Activated T-cell treated with anti-CD3 and anti-CD28 coated beads, Interleukin-2, amount 50 U/mL, for 24 hours (primary cell): ENCODE measurements around the gene PYURF.
A peak's percentile ranks its signal among the peaks of the same experiment; 100 is the strongest.

Experiments
- DNase-seq: peaks from one replicate; pipeline ENCODE4 v3.0.0-alpha.2; 2020
- H3K27ac Mint-ChIP-seq: 2 replicates; pipeline ENCODE4 v1.8.0; 2020; ENCODE audit warnings: mild to moderate bottlenecking, mixed read lengths
- H3K27me3 Mint-ChIP-seq: 2 replicates; pipeline ENCODE4 v1.8.0; 2020; ENCODE audit warnings: mixed read lengths
- H3K36me3 Mint-ChIP-seq: 2 replicates; pipeline ENCODE4 v1.8.0; 2020; ENCODE audit warnings: low read depth, mixed read lengths
- H3K4me1 Mint-ChIP-seq: 2 replicates; pipeline ENCODE4 v1.8.0; 2020; ENCODE audit warnings: low read depth, mixed read lengths
- H3K4me3 Mint-ChIP-seq: 2 replicates; pipeline ENCODE4 v1.8.0; 2020; ENCODE audit warnings: mild to moderate bottlenecking, moderate library complexity, mixed read lengths
- H3K9me3 Mint-ChIP-seq: 2 replicates; pipeline ENCODE4 v1.8.0; 2020; ENCODE audit warnings: mixed read lengths

The PYURF gene

DNA sequence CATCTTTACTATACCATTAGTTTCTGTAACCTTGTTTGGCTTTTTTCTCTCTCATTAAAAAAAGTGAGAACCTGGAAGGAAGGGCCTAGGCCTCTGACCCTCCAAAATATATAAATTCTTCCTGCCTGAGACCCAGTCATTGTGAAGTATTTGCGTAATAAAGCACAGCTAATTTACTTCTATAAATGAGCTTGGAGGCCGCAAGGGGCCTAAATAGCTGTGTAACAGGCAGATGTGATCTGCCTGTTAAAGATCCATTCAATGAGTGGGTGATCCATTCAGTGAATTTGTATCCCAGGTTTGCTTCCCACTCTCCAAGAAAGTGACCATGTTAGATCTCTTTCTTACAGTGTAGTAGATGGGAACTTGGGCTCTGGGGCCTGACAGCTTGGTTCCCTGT is 595 bp upstream of the PYURF start:
- no peak for DNase-seq
- Mint-ChIP-seq H3K27ac (peak overlapping the region; percentile 88), H3K9me3 (no peaks in the 10 kb centered on the region), H3K27me3 (no peaks in the 10 kb centered on the region), H3K36me3 (peaks cover 36% of the 10 kb centered on the region), H3K4me3 (peak overlapping the region; percentile 93), H3K4me1 (peaks cover 52% of the 10 kb centered on the region)

DNA sequence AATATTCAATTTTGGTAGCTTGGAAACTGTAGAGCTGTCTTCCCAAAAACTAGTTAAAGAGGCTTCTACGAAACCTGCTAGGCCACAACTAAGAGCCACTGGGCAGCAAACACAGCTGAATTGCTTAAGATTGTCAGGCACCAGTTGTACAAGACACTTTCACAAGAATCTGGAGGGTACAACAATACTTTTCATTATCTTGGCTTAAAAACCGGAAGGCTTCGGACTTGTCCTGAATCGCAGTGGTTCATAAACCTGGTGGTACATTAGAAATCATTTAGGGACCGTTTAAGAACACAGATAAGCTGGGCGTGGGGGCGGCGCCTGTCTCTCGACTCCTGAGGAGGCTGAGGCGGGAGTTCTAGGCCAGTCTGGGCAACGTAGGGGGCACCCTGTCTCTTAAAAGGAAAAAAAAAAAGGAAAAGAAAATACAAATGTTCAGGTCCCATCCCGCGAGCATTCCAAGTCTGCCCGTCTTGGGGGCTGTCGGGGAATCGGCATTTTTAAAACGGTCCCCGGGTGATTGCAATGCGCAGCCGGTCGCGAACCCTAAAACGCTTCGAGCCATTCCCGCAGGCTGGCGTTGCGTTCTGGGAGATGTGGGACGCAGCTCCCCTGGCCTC is 763 bp downstream of the PYURF start:
- Mint-ChIP-seq H3K4me1 (peaks cover 51% of the 10 kb centered on the region), H3K9me3 (no peaks in the 10 kb centered on the region), H3K27me3 (no peaks in the 10 kb centered on the region), H3K27ac (peak overlapping the region; percentile 93), H3K4me3 (peak overlapping the region; percentile 93), H3K36me3 (peaks cover 37% of the 10 kb centered on the region)
- peak; percentile 62 for DNase-seq

DNA sequence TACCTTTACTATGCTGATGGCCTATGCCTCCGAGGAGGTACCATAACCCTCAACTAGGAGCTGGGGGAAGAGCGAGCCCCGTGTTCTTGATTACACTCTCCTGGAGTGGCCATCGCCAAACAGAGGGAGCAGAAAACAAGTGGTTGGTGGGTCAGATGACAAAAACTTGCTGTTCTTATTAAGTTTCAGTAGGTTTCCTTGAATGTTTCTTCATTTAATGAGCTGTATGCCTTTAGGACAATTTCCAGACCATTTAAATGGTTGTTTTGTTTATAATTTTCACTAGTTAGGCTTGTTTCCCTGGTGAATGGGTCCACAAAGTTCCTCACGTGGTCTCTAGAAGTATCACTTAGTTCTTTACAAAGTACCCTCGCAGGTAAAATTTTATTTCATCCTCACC is 4.7 kb downstream of the PYURF start:
- Mint-ChIP-seq H3K4me1 (peaks cover 21% of the 10 kb centered on the region), H3K36me3 (peaks cover 37% of the 10 kb centered on the region), H3K27ac (peak overlapping the region; percentile 44)

DNA sequence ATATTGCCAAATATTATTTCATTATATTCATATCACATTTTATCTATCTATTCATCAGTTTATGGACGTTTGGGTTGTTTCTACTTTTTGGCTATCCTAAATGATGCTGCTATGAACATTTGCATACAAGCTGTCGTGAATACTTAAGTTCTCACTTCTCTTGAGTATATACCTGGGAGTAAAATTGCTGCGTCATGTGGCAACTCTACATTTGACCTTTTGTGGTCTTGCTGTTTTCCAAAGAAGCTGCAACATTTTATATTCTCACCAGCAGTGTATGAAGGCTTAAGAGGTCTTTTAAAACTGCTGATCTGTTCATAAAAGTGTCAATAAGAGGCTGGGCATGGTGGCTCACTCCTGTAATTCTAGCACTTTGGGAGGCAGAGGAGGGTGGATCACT is 5.8 kb downstream of the PYURF start:
- no peak for DNase-seq
- H3K27me3 Mint-ChIP-seq: no peaks in the 10 kb centered on the region
- peaks cover 32% of the 10 kb centered on the region for H3K36me3 Mint-ChIP-seq
- H3K4me3 Mint-ChIP-seq: no peak overlapping the region
- H3K4me1 Mint-ChIP-seq: peaks cover 20% of the 10 kb centered on the region
- no peak overlapping the region for H3K27ac Mint-ChIP-seq
- no peaks in the 10 kb centered on the region for H3K9me3 Mint-ChIP-seq

More for the DNA sequence above, 4.7 kb downstream of the PYURF start:
- Mint-ChIP-seq H3K27me3 (no peaks in the 10 kb centered on the region), H3K9me3 (no peaks in the 10 kb centered on the region), H3K4me3 (no peak overlapping the region)
- no peak for DNase-seq

DNA sequence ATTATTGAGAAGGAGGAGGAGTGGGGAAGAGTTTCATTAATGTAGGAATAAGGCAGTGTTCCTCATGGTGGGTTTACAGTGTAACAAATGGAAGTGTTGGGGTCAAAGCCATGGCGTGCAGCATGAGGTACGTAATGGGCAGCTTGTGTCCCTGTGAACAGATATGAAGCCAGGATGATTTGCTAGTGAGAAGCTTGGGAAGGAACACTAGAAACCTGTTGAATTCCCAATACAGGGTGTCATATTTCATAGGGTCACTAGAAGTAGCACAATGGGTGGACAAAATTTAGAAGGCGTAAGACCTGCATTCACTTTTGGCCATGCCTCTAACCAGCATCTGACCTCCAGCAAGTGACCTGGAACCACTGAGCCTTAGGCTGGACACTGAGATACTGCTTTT is 6.8 kb downstream of the PYURF start:
- peaks cover 9% of the 10 kb centered on the region for H3K4me1 Mint-ChIP-seq
- no peak overlapping the region for H3K4me3 Mint-ChIP-seq

DNA sequence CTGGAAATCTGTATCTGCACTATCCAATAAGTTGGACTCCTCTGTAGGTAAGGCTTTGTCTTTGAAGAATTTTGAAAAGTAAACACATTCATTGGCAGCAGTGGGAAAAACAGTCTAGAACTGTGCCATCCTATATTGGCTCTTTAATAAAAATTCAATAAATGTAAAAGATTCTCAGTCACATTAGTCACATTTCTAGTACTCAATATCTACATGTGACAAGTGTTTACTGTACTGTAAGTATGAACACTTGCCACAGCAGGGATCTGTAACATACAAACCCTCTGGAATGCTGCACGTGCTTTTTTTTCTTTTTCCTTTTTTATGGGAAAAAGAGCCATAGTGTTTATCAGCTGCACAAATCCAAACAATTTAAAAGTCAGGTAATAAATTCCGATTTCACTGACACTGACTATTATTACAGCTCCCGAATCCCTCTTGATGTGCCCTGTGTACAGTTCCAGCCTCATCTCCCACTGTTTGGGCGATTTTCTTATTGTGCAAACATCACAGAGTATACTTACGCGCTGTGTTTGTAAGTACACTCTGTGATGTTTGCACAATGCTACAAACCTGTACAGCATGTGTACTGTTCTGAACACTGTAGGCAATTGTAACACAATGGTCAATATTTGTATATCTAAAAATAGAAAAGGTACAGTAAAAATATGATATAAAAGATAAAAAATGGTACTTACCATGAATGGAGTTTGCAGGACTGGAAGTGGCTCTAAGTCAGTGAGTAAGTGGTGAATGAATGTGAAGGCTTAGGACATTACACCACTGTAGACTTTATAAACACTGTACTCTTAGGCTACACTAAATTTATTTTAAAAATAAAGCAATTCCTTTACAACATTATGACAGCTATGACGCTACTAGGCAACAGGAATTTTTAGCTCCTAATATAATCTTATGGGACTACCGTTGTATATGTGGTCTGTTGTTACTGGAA is 8.7 kb downstream of the PYURF start:
- H3K9me3 Mint-ChIP-seq: no peaks in the 10 kb centered on the region
- no peak for DNase-seq
- H3K27ac Mint-ChIP-seq: no peak overlapping the region
- H3K27me3 Mint-ChIP-seq: no peaks in the 10 kb centered on the region
- no peaks in the 10 kb centered on the region for H3K4me1 Mint-ChIP-seq
- peaks cover 2% of the 10 kb centered on the region for H3K36me3 Mint-ChIP-seq
- H3K4me3 Mint-ChIP-seq: no peak overlapping the region

More for the DNA sequence above, 6.8 kb downstream of the PYURF start:
- Mint-ChIP-seq H3K27me3 (no peaks in the 10 kb centered on the region), H3K36me3 (peaks cover 21% of the 10 kb centered on the region), H3K27ac (no peak overlapping the region), H3K9me3 (no peaks in the 10 kb centered on the region)
- no peak for DNase-seq

DNA sequence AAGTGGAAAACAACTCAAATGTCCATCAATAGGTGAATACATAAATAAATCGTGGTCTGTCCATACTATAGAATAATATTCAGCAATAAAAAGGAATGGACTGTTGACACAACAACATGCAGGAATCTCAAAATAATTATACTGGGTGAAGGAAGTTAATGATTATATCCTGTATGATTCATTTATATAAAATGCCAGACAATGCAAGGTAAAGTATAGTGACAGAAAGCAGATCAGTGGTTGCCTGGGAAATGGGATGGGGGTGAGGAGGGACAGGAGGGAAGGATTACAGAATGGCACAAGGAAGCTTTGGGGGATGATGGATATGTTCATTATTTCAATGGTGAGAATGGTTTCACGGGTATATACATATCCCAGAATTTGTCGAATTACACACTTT is 12.3 kb downstream of the PYURF start:
- no peaks in the 10 kb centered on the region for H3K4me1 Mint-ChIP-seq
- no peak overlapping the region for H3K4me3 Mint-ChIP-seq
- no peaks in the 10 kb centered on the region for H3K27me3 Mint-ChIP-seq
- H3K27ac Mint-ChIP-seq: no peak overlapping the region
- no peak for DNase-seq
- H3K9me3 Mint-ChIP-seq: no peaks in the 10 kb centered on the region
- H3K36me3 Mint-ChIP-seq: peaks cover 2% of the 10 kb centered on the region

DNA sequence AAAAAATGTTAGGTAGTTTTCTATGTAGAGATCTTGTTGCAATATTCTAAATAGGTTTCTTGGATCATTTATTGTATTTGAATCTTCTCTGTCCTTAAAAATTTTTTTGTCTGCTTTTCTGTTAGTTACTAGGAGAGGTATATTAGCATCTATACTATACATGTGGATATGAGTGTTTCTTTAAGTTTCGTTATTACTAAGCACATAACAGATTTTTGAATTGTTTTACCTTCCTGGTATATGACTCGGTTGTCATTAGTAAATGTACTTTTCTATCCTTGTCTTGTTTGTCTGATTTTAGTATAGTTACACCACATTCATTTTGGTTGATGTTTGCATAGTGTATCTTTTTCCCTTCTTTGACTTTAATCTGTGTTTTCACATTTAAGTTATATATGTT is 20.2 kb downstream of the PYURF start:
- H3K27ac Mint-ChIP-seq: no peak overlapping the region
- H3K4me1 Mint-ChIP-seq: peaks cover 4% of the 10 kb centered on the region
- DNase-seq: no peak
- peaks cover 37% of the 10 kb centered on the region for H3K36me3 Mint-ChIP-seq
- no peaks in the 10 kb centered on the region for H3K27me3 Mint-ChIP-seq
- no peak overlapping the region for H3K4me3 Mint-ChIP-seq
- no peaks in the 10 kb centered on the region for H3K9me3 Mint-ChIP-seq

DNA sequence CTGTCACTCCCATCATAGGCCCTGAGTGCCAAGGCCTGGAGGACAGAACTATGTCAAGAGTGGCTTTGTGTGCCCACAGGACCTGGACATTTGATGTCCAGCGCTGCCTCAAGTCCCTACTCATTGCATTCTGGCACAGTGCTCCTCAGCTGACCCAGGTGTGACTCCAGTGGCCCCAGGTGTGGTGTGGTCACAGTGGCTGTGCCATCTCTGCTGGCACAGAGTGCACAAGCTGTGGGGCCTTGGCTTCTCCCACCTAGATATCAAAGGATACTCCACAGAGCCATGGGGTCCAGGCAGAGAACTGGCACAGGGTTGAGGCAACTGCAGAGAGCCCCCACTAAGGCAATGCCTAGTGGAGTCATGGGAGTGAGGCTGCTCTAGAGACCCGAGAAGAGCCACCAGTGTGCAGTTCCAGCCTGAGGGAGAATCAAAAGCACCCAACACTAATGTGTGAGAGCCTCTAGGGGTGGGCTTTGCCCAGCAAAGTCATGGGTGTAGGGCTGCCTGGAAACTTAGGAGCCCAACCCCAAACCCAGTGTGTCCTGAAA is 25.6 kb downstream of the PYURF start:
- no peak for DNase-seq
- no peaks in the 10 kb centered on the region for H3K4me1 Mint-ChIP-seq

DNA sequence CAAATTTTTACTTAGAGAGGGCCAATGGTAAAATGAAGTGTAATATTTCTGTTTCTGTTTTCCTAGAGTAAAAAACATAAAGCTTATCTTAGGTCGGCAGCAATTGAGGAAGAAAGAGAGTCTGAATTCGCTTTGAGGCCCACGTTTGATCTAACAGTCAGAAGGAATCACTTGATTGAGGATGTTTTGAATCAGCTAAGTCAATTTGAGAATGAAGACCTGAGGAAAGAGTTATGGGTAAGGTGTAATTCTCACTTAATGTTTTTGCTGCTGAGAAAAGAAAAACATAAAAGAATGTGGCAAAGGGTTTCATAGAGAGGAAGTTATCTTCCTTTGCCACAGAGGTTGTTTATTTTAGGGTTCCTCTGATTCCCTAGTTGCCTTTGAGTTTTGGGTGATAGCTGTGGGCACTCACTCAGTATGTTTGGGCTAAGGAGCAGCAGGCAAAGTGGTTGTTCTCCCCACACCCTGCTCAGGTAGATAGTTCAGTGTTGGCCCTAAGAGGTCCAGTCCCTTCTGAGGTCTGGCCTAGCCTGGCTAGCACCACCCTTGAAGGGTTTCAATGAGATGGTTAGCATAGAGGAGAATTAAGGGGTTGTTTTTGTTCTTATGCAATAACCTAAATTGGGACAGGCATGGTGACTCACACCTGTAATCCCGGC is 34.3 kb downstream of the PYURF start:
- no peaks in the 10 kb centered on the region for H3K9me3 Mint-ChIP-seq
- H3K27ac Mint-ChIP-seq: peak overlapping the region; percentile 26
- H3K27me3 Mint-ChIP-seq: no peaks in the 10 kb centered on the region
- no peak overlapping the region for H3K4me3 Mint-ChIP-seq
- no peak for DNase-seq
- H3K4me1 Mint-ChIP-seq: peaks cover 12% of the 10 kb centered on the region
- H3K36me3 Mint-ChIP-seq: peaks cover 52% of the 10 kb centered on the region

More for the DNA sequence above, 25.6 kb downstream of the PYURF start:
- Mint-ChIP-seq H3K4me3 (no peak overlapping the region), H3K27ac (no peak overlapping the region), H3K36me3 (peaks cover 39% of the 10 kb centered on the region), H3K27me3 (no peaks in the 10 kb centered on the region), H3K9me3 (no peaks in the 10 kb centered on the region)

DNA sequence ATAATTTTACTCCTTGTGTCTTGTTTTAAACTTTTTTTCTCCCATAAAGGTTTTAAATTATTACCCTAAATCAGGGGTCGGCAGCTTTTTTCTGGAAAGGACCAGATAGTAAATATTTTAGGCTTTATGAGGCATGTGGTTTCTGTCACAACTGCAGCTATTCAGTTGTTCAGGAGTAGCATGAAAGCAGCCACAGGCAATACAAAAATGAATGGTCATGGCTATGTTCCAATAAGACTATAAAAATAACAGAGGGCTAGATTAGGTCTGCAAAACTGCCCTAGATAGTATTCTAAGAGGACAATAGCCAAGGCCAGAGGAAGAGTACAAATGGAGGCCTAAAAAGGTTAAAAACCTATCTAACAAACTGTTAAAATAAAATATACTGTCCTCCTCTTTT is 42.0 kb downstream of the PYURF start:
- Mint-ChIP-seq H3K36me3 (peaks cover 46% of the 10 kb centered on the region), H3K27me3 (no peaks in the 10 kb centered on the region)

DNA sequence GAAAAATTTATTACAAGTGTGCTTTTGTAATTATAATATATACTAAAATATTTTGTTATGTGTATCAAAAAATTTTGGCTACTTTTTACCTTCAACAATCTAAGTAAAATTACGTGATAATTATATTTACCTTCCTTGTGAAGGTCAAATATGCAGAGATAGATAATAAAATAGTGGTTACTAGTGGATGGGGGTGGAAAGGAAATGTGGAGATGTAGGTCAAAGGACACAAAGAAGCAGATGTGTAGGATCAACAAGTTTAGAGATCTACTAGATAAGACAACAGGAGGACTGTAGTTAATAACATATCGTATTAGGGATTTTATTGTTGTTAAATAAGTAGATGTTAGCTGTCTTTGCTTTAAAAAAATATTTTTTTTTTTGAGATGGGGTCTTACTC is 45.3 kb downstream of the PYURF start:
- Mint-ChIP-seq H3K4me1 (no peaks in the 10 kb centered on the region), H3K27me3 (no peaks in the 10 kb centered on the region), H3K9me3 (no peaks in the 10 kb centered on the region), H3K4me3 (no peak overlapping the region), H3K36me3 (peaks cover 46% of the 10 kb centered on the region), H3K27ac (no peak overlapping the region)
- no peak for DNase-seq

More for the DNA sequence above, 42.0 kb downstream of the PYURF start:
- Mint-ChIP-seq H3K4me1 (no peaks in the 10 kb centered on the region), H3K9me3 (no peaks in the 10 kb centered on the region), H3K27ac (no peak overlapping the region), H3K4me3 (no peak overlapping the region)
- DNase-seq: no peak

DNA sequence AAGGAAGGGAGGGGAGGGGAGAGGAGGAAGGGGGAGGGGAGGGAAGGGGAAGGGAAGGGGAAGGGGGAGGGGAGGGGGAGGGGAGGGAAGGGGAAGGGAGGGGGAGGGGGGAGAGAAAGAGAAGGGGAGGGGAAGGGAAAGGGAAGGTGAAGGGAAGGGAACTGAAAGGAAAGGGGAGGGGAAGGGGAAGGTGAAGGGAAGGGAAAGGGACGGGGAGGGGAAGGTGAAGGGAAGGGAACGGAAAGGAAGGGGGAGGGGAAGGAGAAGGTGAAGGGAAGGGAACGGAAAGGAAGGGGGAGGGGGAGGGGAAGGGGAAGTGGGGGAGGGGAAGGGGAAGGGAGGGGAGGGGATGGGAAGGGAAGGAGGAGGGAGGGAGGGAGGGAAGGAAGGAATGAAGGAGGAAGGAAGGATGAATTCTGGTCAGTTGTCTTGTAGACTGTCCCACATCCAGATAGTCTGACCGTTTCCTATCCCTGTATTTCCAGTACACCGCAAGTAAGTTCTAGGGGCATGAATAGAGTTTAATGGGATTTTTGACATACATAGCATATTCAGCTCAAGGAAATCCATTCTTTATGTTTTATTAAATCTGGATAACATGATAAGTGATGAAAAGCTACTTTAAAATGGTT is 46.2 kb downstream of the PYURF start:
- Mint-ChIP-seq H3K36me3 (peaks cover 51% of the 10 kb centered on the region), H3K9me3 (no peaks in the 10 kb centered on the region), H3K4me1 (no peaks in the 10 kb centered on the region), H3K4me3 (no peak overlapping the region), H3K27ac (no peak overlapping the region), H3K27me3 (no peaks in the 10 kb centered on the region)
- no peak for DNase-seq
